ENCODE data around the gene CTU2. TPM values are rescaled to one million over a fixed set of nuclear protein-coding genes. Genes with fewer than 3 reads are reported as not detected.
A peak's percentile ranks its signal among the peaks of the same experiment; 100 is the strongest.

CTU2 gene
- total RNA-seq, 2 donors from 2014 or later = 15.0 to 19.1 TPM

- Histone ChIP-seq H3K27me3 (replicated peaks; ENCODE audit: insufficient read depth) (no peaks in the 10 kb centered on the region), H3K36me3 (no peaks in the 10 kb centered on the region), H3K27ac (peak overlapping the region in 1 of 2 donors; percentile 36), H3K4me1 (replicated peaks) (peaks cover 29% of the 10 kb centered on the region), H3K4me3 (no peak overlapping the region), H3K9me3 (no peaks in the 10 kb centered on the region)
- intact Hi-C loops (cut with DNase I) = no loop called here
- no peak for DNase-seq (ENCODE audit: low spot score)
- TF ChIP-seq POLR2A (IDR thresholded peaks at IDR 0.05) (no peak), CTCF (IDR thresholded peaks at IDR 0.05) (no peak), POLR2AphosphoS5 (IDR thresholded peaks at IDR 0.05) (no peak)
- WGBS = 91% methylated on average over 23 of the region's 23 CpGs
Measured at GRCh38 chr16:88755745-88756443, 49.6 kb downstream of the CTU2 start.

GRCh38 chr16:88758227-88758943 lies 52.1 kb downstream of the CTU2 start:
- Histone ChIP-seq H3K36me3 (no peaks in the 10 kb centered on the region), H3K9me3 (no peaks in the 10 kb centered on the region), H3K27me3 (replicated peaks; ENCODE audit: insufficient read depth) (no peaks in the 10 kb centered on the region), H3K4me1 (replicated peaks) (peaks cover 52% of the 10 kb centered on the region), H3K4me3 (no peak overlapping the region), H3K27ac (peak overlapping the region; percentile 87 to 95)
- no peak for DNase-seq (ENCODE audit: low spot score)
- no peak for TF ChIP-seq POLR2A (IDR thresholded peaks at IDR 0.05)
- TF ChIP-seq POLR2AphosphoS5 (IDR thresholded peaks at IDR 0.05) = no peak
- TF ChIP-seq CTCF (IDR thresholded peaks at IDR 0.05) = no peak
- intact Hi-C loops (cut with DNase I) = no loop called here
- 84% methylated on average over 13 of the region's 13 CpGs for WGBS

GRCh38 chr16:88758944-88759244 lies 52.6 kb downstream of the CTU2 start:
- WGBS = 77% methylated on average over 6 of the region's 6 CpGs
- H3K27ac ChIP-seq = peak overlapping the region; percentile 87 to 95
- H3K4me3 ChIP-seq = no peak overlapping the region
- H3K4me1 ChIP-seq (replicated peaks) = peaks cover 57% of the 10 kb centered on the region
- no peaks in the 10 kb centered on the region for H3K27me3 ChIP-seq (replicated peaks; ENCODE audit: insufficient read depth)
- DNase-seq (ENCODE audit: low spot score) = no peak
- H3K9me3 ChIP-seq = no peaks in the 10 kb centered on the region
- no peaks in the 10 kb centered on the region for H3K36me3 ChIP-seq
- intact Hi-C loops (cut with DNase I) = no loop called here
- TF ChIP-seq POLR2A (IDR thresholded peaks at IDR 0.05) (no peak), POLR2AphosphoS5 (IDR thresholded peaks at IDR 0.05) (no peak), CTCF (IDR thresholded peaks at IDR 0.05) (no peak)

GRCh38 chr16:88759245-88759975 lies 53.1 kb downstream of the CTU2 start:
- no peaks in the 10 kb centered on the region for H3K27me3 ChIP-seq (replicated peaks; ENCODE audit: insufficient read depth)
- intact Hi-C loops (cut with DNase I) = no loop called here
- 48% methylated on average over 22 of the region's 26 CpGs for WGBS
- no peaks in the 10 kb centered on the region for H3K9me3 ChIP-seq
- peak; percentile 82 for DNase-seq (ENCODE audit: low spot score)
- H3K4me3 ChIP-seq = no peak overlapping the region
- TF ChIP-seq POLR2AphosphoS5 (IDR thresholded peaks at IDR 0.05) (peak; percentile 95), POLR2A (IDR thresholded peaks at IDR 0.05) (peak; percentile 47), CTCF (IDR thresholded peaks at IDR 0.05) (peak in 3 of 4 experiments; percentile 18 to 50 (median 22))
- H3K27ac ChIP-seq = peak overlapping the region; percentile 87 to 95
- no peaks in the 10 kb centered on the region for H3K36me3 ChIP-seq
- peaks cover 58% of the 10 kb centered on the region for H3K4me1 ChIP-seq (replicated peaks)
